Activated T-helper 1 cell treated with anti-CD3 and anti-CD28 coated beads, Interleukin-12 subunit alpha, Interleukin-12 subunit beta, Interleukin-2, Interleukin-4 antibody, amounts not matched to agents 30 ng/mL and 10 ng/mL and 1 ng/mL, durations not matched to agents 14 hours and 24 hours and 36 hours (primary cell): ENCODE results near the gene FOXR1. TPM values are rescaled to one million over a fixed set of nuclear protein-coding genes. Genes with fewer than 3 reads are reported as not detected.
A peak's percentile ranks its signal among the peaks of the same experiment; 100 is the strongest.
"Not testable (repeated sequence)": the region's sequence is repeated elsewhere in the genome, so short reads cannot be mapped to it uniquely, and the experiment has no call there.

ENCODE experiments used
- DNase-seq: peaks from one replicate; pipeline ENCODE4 v3.0.0; 2021; ENCODE audit warnings: low spot score
- H3K27ac Mint-ChIP-seq: one replicate; pipeline ENCODE4 v1.8.0; 2021; ENCODE audit warnings: mild to moderate bottlenecking, mixed read lengths
- H3K27me3 Mint-ChIP-seq: one replicate; pipeline ENCODE4 v1.8.0; 2022; ENCODE audit warnings: mild to moderate bottlenecking, moderate library complexity, mixed read lengths; ENCODE audit not compliant: insufficient read depth
- H3K36me3 Mint-ChIP-seq: one replicate; pipeline ENCODE4 v1.8.0; 2021; ENCODE audit warnings: low read depth, mixed read lengths
- H3K4me1 Mint-ChIP-seq: one replicate; pipeline ENCODE4 v1.8.0; 2021; ENCODE audit warnings: low read depth, mixed read lengths
- H3K4me3 Mint-ChIP-seq: one replicate; pipeline ENCODE4 v1.8.0; 2021; ENCODE audit warnings: mild to moderate bottlenecking, moderate library complexity, mixed read lengths
- H3K9me3 Mint-ChIP-seq: one replicate; pipeline ENCODE4 v1.8.0; 2021; ENCODE audit warnings: mixed read lengths
- intact Hi-C: fragments of 100-400 bp; cut with micrococcal nuclease; formaldehyde crosslinking; loops from one replicate; pipeline ENCODE4 v1.15.1; 2024
- total RNA-seq: library from RNA; stranded (reverse); gene quantifications from 2 replicates; pipeline ENCODE4 v1.2.3, GENCODE V29; 2022

Gene FOXR1
- total RNA-seq, 1 donor from 2014 or later = not detected

- no peak for DNase-seq
- no peaks in the 10 kb centered on the region for H3K36me3 Mint-ChIP-seq
- intact Hi-C loops = loop anchor here (1.0 kb wide), 5 partner anchors 27 to 298 kb away; no protein-coding TSS in a partner anchor
- H3K4me1 Mint-ChIP-seq = peaks cover 7% of the 10 kb centered on the region
- peaks cover 18% of the 10 kb centered on the region for H3K27me3 Mint-ChIP-seq
- no peaks in the 10 kb centered on the region for H3K9me3 Mint-ChIP-seq
- no peak overlapping the region for H3K4me3 Mint-ChIP-seq
- H3K27ac Mint-ChIP-seq = peak overlapping the region; percentile 36
These were observed 14.6 kb upstream of the FOXR1 start for GRCh38 chr11:118956847-118957469.

- Mint-ChIP-seq H3K4me3 (no peak overlapping the region), H3K27me3 (peaks cover 15% of the 10 kb centered on the region), H3K9me3 (no peaks in the 10 kb centered on the region), H3K4me1 (peaks cover 7% of the 10 kb centered on the region), H3K36me3 (no peaks in the 10 kb centered on the region), H3K27ac (no peak overlapping the region)
- intact Hi-C loops = no loop called here
- no peak for DNase-seq
These were observed 14.0 kb upstream of the FOXR1 start for GRCh38 chr11:118957549-118957948.

GRCh38 chr11:118957968-118958367 lies 13.6 kb upstream of the FOXR1 start:
- no peak for DNase-seq
- Mint-ChIP-seq H3K27ac (no peak overlapping the region), H3K4me1 (peaks cover 7% of the 10 kb centered on the region), H3K36me3 (no peaks in the 10 kb centered on the region), H3K9me3 (no peaks in the 10 kb centered on the region), H3K27me3 (peaks cover 11% of the 10 kb centered on the region), H3K4me3 (no peak overlapping the region)
- intact Hi-C loops = no loop called here

- Mint-ChIP-seq H3K27me3 (peaks cover 8% of the 10 kb centered on the region), H3K36me3 (no peaks in the 10 kb centered on the region), H3K27ac (no peak overlapping the region), H3K4me3 (no peak overlapping the region), H3K9me3 (no peaks in the 10 kb centered on the region), H3K4me1 (peaks cover 7% of the 10 kb centered on the region)
- DNase-seq = no peak
- intact Hi-C loops = no loop called here
These were observed 13.0 kb upstream of the FOXR1 start for GRCh38 chr11:118958577-118958976.

- peaks cover 3% of the 10 kb centered on the region for H3K27me3 Mint-ChIP-seq
- no peak for DNase-seq
- H3K36me3 Mint-ChIP-seq = no peaks in the 10 kb centered on the region
- H3K4me3 Mint-ChIP-seq = no peak overlapping the region
- intact Hi-C loops = no loop called here
- H3K9me3 Mint-ChIP-seq = no peaks in the 10 kb centered on the region
- no peak overlapping the region for H3K27ac Mint-ChIP-seq
- peaks cover 7% of the 10 kb centered on the region for H3K4me1 Mint-ChIP-seq
These were observed 10.4 kb upstream of the FOXR1 start for GRCh38 chr11:118961189-118961588.

- peaks cover 3% of the 10 kb centered on the region for H3K4me1 Mint-ChIP-seq
- intact Hi-C loops = no loop called here
- H3K27ac Mint-ChIP-seq = no peak overlapping the region
- no peak for DNase-seq
- no peaks in the 10 kb centered on the region for H3K9me3 Mint-ChIP-seq
- H3K36me3 Mint-ChIP-seq = no peaks in the 10 kb centered on the region
- H3K27me3 Mint-ChIP-seq = peaks cover 3% of the 10 kb centered on the region
- H3K4me3 Mint-ChIP-seq = no peak overlapping the region
These were observed 10.0 kb upstream of the FOXR1 start for GRCh38 chr11:118961591-118961990.

- H3K4me3 Mint-ChIP-seq, H3K4me1 Mint-ChIP-seq, H3K36me3 Mint-ChIP-seq, H3K27ac Mint-ChIP-seq, intact Hi-C loops, DNase-seq, H3K9me3 Mint-ChIP-seq: not testable (repeated sequence)
- H3K27me3 Mint-ChIP-seq = peaks cover 15% of the 10 kb centered on the region
These were observed 2.1 kb upstream of the FOXR1 start for GRCh38 chr11:118969508-118969907.

GRCh38 chr11:118973985-118974384 lies 2.4 kb downstream of the FOXR1 start:
- peaks cover 22% of the 10 kb centered on the region for H3K27me3 Mint-ChIP-seq
- H3K27ac Mint-ChIP-seq = no peak overlapping the region
- H3K4me3 Mint-ChIP-seq = no peak overlapping the region
- no peaks in the 10 kb centered on the region for H3K36me3 Mint-ChIP-seq
- H3K4me1 Mint-ChIP-seq = no peaks in the 10 kb centered on the region
- no peaks in the 10 kb centered on the region for H3K9me3 Mint-ChIP-seq
- no peak for DNase-seq
- intact Hi-C loops = no loop called here

GRCh38 chr11:118975771-118976709 lies 4.5 kb downstream of the FOXR1 start:
- Mint-ChIP-seq H3K27me3 (peaks cover 15% of the 10 kb centered on the region), H3K4me1 (no peaks in the 10 kb centered on the region), H3K9me3 (no peaks in the 10 kb centered on the region), H3K27ac (no peak overlapping the region), H3K36me3 (no peaks in the 10 kb centered on the region), H3K4me3 (no peak overlapping the region)
- no peak for DNase-seq
- intact Hi-C loops = no loop called here

- no peak overlapping the region for H3K27ac Mint-ChIP-seq
- no peak overlapping the region for H3K4me3 Mint-ChIP-seq
- peaks cover 15% of the 10 kb centered on the region for H3K27me3 Mint-ChIP-seq
- intact Hi-C loops = no loop called here
- no peaks in the 10 kb centered on the region for H3K9me3 Mint-ChIP-seq
- DNase-seq = no peak
- no peaks in the 10 kb centered on the region for H3K4me1 Mint-ChIP-seq
- H3K36me3 Mint-ChIP-seq = no peaks in the 10 kb centered on the region
These were observed 7.9 kb downstream of the FOXR1 start for GRCh38 chr11:118979434-118979833.

- no peaks in the 10 kb centered on the region for H3K36me3 Mint-ChIP-seq
- no peaks in the 10 kb centered on the region for H3K9me3 Mint-ChIP-seq
- H3K27me3 Mint-ChIP-seq = peaks cover 9% of the 10 kb centered on the region
- intact Hi-C loops = no loop called here
- no peak for DNase-seq
- no peaks in the 10 kb centered on the region for H3K4me1 Mint-ChIP-seq
- H3K27ac Mint-ChIP-seq = no peak overlapping the region
- H3K4me3 Mint-ChIP-seq = no peak overlapping the region
These were observed 8.8 kb downstream of the FOXR1 start for GRCh38 chr11:118980191-118980881.

- H3K27me3 Mint-ChIP-seq, intact Hi-C loops, H3K36me3 Mint-ChIP-seq, H3K4me3 Mint-ChIP-seq, H3K4me1 Mint-ChIP-seq, H3K9me3 Mint-ChIP-seq, H3K27ac Mint-ChIP-seq, DNase-seq: not testable (repeated sequence)
These were observed 12.8 kb downstream of the FOXR1 start for GRCh38 chr11:118984337-118984736.

GRCh38 chr11:118984825-118985224 lies 13.3 kb downstream of the FOXR1 start:
- H3K4me3 Mint-ChIP-seq = no peak overlapping the region
- no peak for DNase-seq

More at GRCh38 chr11:118984825-118985224, 13.3 kb downstream of the FOXR1 start:
- Mint-ChIP-seq H3K27ac (no peak overlapping the region), H3K36me3 (no peaks in the 10 kb centered on the region), H3K4me1 (no peaks in the 10 kb centered on the region), H3K9me3 (no peaks in the 10 kb centered on the region), H3K27me3 (no peaks in the 10 kb centered on the region)
- intact Hi-C loops = no loop called here
